Stimulated activated effector memory CD8-positive, alpha-beta T cell treated with anti-CD3 and anti-CD28 coated beads, Interleukin-12 subunit alpha, Interleukin-12 subunit beta, amount 100 ng/mL, for 72 hours (primary cell): ENCODE measurements around the gene LAMA4.

Experiments used
- ATAC-seq: fragments of 150-1000 bp; cut with Tn5 transposase; 2 replicates; pipeline ENCODE4 v1.10.0; 2021
- DNase-seq, 2 donors: peaks; one replicate each; pipeline ENCODE4 v3.0.0; 2021 to 2022; ENCODE audit warnings: low spot score in 2 of 2
- H3K27ac Mint-ChIP-seq: one replicate; pipeline ENCODE4 v1.8.0; 2022; ENCODE audit warnings: mild to moderate bottlenecking, mixed read lengths
- H3K36me3 Mint-ChIP-seq: one replicate; pipeline ENCODE4 v1.8.0; 2022; ENCODE audit warnings: mild to moderate bottlenecking, mixed read lengths
- H3K4me1 Mint-ChIP-seq: one replicate; pipeline ENCODE4 v1.8.0; 2022; ENCODE audit warnings: mixed read lengths
- H3K4me3 Mint-ChIP-seq: one replicate; pipeline ENCODE4 v1.8.0; 2022; ENCODE audit warnings: mild to moderate bottlenecking, mixed read lengths
- H3K9me3 Mint-ChIP-seq: one replicate; pipeline ENCODE4 v1.8.0; 2022; ENCODE audit warnings: mixed read lengths

The LAMA4 gene

DNA sequence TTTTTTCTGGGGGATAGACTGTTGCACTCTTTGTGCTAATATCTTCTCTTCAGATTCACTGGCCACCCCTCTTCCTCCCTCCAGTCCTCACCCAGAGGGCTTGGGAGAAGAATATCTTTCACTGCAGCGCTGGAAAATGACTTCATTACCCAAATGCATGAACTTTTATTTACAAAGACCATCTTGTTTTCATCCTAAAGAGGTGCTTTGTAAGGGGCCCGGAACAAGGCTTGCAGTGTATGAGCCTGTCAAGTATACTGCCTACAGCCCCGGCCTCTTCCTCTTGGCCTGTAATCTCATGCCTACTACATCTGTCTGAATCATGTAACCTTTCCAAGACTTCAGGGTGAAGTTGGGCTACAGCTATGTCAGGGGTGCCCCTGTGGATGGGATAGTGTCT is 554 bp upstream of the LAMA4 start:
- no peaks in the 10 kb centered on the region for H3K36me3 Mint-ChIP-seq

DNA sequence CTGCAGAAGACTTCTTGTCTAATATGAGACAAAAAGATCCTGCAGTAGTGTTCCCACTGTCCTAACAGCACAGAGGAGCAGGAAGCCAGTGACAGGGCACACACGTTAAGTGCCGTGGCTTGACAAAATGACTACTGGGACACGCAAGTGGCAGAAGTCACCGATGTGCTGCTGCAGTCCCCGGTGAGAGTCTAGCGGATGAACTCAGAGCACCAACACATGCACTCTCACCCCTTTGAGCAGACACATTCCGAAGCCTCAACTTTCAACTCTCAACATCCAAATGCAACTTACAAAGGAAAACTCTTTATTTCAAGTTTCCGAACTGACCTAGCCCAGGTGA is 898 bp downstream of the LAMA4 start:
- H3K9me3 Mint-ChIP-seq: no peaks in the 10 kb centered on the region
- DNase-seq (no peak), ATAC-seq (peak; percentile 53)
- no peak overlapping the region for H3K27ac Mint-ChIP-seq
- no peaks in the 10 kb centered on the region for H3K36me3 Mint-ChIP-seq
- H3K4me3 Mint-ChIP-seq: peak overlapping the region; percentile 63
- H3K4me1 Mint-ChIP-seq: peaks cover 17% of the 10 kb centered on the region

More for the DNA sequence above, 554 bp upstream of the LAMA4 start:
- Mint-ChIP-seq H3K9me3 (no peaks in the 10 kb centered on the region), H3K4me1 (peaks cover 17% of the 10 kb centered on the region), H3K27ac (peak overlapping the region; percentile 29), H3K4me3 (peak overlapping the region; percentile 63)
- ATAC-seq (no peak), DNase-seq (no peak)

DNA sequence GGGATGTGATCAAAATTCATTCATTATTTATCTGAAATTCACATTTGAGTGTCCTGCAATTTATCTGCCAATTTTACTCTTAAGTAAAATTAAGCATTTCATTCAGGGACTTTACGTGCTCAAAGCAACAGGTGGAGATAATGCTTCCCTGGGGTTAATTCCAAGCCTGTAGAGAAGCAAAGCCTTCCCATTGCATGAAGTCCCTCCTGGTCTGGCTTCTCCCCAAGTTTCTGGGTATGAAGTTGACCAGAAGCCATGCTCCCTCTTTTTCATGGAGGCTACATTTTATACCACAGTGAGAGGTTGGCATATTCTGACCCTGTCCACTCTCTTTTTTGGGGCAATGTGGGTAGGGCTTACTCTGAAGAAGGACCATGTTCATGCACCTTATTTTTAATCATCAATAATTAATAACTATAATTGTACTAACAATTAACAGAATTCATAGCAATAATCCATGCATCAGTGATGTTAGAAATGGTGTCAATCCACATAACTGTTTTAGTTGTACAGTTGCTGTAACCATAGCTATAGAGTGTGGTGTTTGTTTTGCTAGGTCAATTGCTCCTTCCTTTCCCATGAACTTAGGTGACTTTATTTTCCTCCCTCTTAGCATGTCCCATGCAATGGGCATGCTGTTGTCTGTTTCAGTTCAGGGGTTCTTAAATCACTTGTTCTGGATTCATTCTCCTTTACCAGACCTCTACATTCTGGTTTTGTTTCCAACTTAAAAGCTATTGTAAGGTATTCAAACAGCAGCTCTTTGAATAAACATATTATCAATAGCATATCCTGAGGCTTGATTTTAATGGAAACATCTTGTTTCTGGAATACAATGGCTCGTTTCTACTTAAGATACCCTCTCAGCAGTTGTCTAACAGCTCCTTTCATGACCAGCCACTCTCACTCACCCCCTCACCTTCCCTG is 1.5 kb downstream of the LAMA4 start:
- no peaks in the 10 kb centered on the region for H3K36me3 Mint-ChIP-seq
- no peaks in the 10 kb centered on the region for H3K9me3 Mint-ChIP-seq
- no peak for DNase-seq
- H3K4me1 Mint-ChIP-seq: peaks cover 17% of the 10 kb centered on the region
- peak overlapping the region; percentile 63 for H3K4me3 Mint-ChIP-seq
- H3K27ac Mint-ChIP-seq: no peak overlapping the region
- ATAC-seq: no peak

DNA sequence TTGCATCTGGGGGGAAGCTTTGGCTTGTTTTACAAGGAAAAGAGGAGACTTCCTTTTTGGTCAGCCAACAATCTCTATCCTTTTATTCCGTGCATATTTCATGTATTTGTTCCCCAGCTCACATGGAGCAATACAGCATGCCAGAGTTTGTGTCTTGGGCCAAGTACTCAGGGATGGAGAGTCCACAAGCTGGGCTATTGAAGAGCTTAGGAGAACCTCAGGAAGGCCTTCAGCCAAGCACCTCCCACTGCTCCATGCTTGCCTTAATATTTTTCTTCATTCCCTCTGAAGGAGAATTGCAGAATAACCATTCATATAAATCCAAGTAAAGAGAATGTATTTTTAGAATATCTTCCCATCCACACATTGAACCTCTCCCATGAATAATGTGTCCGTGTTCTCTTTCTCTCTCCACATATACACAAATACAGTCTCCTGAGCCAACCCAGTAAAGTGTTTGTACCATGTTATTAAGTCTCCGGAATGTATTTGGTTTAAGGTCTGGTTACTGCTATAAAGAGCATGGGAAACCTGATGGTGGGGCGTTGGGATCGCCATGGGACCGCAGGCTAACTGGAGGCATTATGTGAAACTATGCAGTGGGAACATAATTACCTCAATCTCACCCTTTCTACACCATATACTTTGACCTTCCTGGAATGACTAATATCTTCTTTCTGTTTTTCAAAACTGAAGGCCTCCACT is 3.0 kb downstream of the LAMA4 start:
- DNase-seq (no peak), ATAC-seq (no peak)
- H3K36me3 Mint-ChIP-seq: no peaks in the 10 kb centered on the region
- no peak overlapping the region for H3K4me3 Mint-ChIP-seq
- H3K27ac Mint-ChIP-seq: no peak overlapping the region
- H3K4me1 Mint-ChIP-seq: peaks cover 17% of the 10 kb centered on the region
- H3K9me3 Mint-ChIP-seq: no peaks in the 10 kb centered on the region

DNA sequence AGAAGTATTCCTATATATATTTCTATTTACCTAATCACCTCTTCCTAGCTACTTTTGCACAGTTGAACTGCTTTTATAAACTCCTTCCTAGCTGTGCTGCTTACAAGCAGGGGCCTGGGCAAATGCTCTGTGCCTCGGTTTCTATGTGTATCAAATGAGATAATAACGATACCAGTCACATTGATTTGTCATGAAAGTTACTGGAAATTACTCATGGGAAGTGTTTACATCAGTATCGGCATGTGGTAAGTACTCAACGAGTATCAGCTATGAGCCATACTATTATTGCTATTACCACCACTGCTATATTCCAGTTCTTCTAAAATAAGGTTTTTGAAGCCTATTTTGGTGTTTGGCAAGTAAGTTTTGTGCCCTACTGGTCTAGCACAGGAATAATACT is 4.9 kb downstream of the LAMA4 start:
- H3K9me3 Mint-ChIP-seq: no peaks in the 10 kb centered on the region
- peaks cover 14% of the 10 kb centered on the region for H3K4me1 Mint-ChIP-seq
- DNase-seq: no peak
- H3K27ac Mint-ChIP-seq: no peak overlapping the region
- H3K36me3 Mint-ChIP-seq: no peaks in the 10 kb centered on the region
- H3K4me3 Mint-ChIP-seq: no peak overlapping the region
- ATAC-seq: peak; percentile 88

DNA sequence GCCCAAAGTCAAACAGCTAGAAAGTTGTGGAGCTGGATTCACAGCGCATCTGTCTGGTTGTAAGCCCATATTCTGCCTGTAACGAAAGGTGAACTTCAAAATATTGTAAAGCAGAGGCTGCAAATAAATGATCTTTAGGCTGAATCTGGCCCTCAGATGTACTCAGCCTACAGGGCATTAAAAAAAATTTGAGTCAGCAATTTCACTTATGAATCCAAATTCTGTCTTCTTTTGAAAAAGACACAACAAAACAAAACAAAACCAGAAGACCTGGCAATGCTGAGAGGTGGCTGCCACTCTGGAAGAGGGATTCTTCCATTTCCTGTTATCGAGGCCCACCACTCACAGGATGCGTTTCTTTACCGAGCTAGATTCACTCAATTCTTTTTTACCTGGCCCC is 7.1 kb downstream of the LAMA4 start:
- ATAC-seq (no peak), DNase-seq (no peak)
- peaks cover 8% of the 10 kb centered on the region for H3K4me1 Mint-ChIP-seq
- H3K36me3 Mint-ChIP-seq: no peaks in the 10 kb centered on the region
- H3K9me3 Mint-ChIP-seq: no peaks in the 10 kb centered on the region
- no peak overlapping the region for H3K4me3 Mint-ChIP-seq
- H3K27ac Mint-ChIP-seq: no peak overlapping the region

DNA sequence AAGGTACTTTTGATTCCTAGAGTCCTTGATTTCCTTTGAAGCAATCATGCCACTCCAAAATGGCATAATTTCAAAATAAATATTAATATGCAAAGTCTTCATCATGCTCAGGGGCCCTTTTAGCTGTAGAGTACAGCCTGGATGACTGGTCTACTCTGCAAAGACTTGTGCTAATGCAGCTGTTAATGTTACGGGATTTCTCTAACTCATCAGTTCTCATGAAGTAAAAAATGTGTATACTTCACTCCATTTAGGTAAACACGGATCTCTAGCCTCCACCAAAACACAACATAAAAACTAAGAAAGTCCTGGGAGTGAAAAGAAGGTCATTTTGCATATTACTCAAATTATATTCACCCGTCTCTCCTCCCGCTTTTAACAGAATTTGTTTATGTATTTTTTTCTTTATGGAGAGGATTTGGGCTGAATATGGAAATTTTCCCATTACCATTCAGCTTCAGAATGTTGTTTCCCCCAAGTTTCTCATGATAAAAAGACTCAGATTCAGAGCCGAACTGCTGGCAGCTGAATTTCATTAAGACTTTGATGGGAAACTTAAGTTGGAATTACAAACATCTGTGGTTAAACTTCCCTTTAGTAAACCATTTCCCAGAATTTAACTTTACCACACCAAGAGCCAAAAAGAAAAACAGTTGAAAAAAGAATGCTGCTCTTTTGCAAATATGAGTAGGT is 8.7 kb downstream of the LAMA4 start:
- Mint-ChIP-seq H3K9me3 (no peaks in the 10 kb centered on the region), H3K4me1 (peaks cover 18% of the 10 kb centered on the region), H3K27ac (no peak overlapping the region), H3K4me3 (no peak overlapping the region), H3K36me3 (no peaks in the 10 kb centered on the region)
- DNase-seq (no peak), ATAC-seq (no peak)

DNA sequence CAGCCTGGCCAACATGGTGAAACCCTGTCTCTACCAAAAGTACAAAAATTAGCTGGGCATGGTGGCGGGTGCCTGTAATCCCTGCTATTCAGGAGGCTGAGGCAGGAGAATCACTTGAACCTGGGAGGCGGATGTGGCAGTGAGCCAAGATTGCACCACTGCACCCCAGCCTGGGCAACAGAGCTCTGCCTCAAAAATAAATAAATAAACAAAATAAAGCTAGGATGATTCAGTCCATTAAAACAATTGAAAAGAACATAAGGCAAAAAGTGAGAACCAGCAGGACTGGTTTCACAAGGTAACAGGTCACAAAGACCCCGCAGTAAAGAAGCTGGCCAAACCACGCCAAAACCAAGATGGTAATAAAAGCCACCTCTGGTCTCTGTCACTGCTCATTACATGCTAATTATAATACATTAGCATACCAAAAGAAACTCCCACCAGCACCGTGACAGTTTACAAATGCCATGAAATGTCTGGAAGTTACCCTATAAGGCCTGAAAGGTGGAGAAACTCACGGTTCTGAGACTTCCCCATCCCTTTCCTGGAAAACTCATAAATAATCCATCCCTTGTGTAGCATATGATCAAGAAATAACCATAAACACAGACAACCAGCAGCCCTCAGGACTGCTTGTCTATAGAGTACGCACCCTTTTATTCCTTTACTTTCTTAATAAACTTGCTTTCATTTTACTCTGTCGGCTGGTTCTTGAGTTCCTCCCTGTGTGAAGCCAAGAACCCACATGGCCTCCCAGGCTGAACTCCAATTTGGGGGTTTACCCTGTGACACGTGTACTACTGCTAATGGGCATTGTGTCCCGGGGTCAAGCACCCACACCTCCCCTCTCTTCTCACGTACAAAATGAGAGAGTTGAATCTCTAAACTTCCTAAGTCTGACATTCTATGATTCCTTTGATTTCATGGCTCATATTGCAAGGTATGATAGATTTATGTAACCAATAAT is 10.2 kb downstream of the LAMA4 start:
- DNase-seq (no peak), ATAC-seq (no peak)
- peaks cover 5% of the 10 kb centered on the region for H3K36me3 Mint-ChIP-seq
- no peaks in the 10 kb centered on the region for H3K9me3 Mint-ChIP-seq
- no peak overlapping the region for H3K4me3 Mint-ChIP-seq
- H3K27ac Mint-ChIP-seq: no peak overlapping the region
- H3K4me1 Mint-ChIP-seq: peaks cover 18% of the 10 kb centered on the region

DNA sequence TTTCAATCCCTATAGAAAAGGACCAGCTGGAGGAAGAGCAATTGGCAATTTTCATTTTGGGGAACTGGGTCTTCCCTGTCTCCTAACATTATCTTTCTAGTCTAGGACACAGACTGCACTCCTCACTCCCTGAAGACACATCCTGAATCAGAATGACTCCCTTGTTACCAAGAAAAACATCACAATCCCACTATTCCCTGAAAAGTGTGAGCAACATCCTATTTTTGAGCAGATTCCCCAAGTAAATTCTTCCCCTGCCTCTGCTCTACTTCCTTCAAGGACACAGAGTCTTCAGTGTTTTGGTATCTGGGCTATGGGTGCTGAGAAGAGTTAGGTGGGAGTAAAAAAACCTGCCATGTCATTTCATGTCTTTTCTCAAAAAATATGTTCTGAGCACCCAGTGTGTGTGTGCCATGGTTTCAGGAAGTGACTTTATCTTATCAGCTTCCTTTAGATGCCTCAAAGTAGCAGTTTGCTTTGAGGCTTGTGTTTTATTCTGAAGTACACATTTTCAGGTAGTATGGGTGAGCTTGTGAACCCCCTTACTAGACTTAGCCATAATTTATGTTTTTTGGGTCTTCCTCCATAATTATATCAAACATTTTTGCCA is 12.4 kb downstream of the LAMA4 start:
- peak; percentile 62 for ATAC-seq
- H3K27ac Mint-ChIP-seq: no peak overlapping the region
- H3K4me3 Mint-ChIP-seq: no peak overlapping the region
- peaks cover 5% of the 10 kb centered on the region for H3K36me3 Mint-ChIP-seq
- no peak for DNase-seq
- H3K9me3 Mint-ChIP-seq: no peaks in the 10 kb centered on the region
- H3K4me1 Mint-ChIP-seq: peaks cover 20% of the 10 kb centered on the region

DNA sequence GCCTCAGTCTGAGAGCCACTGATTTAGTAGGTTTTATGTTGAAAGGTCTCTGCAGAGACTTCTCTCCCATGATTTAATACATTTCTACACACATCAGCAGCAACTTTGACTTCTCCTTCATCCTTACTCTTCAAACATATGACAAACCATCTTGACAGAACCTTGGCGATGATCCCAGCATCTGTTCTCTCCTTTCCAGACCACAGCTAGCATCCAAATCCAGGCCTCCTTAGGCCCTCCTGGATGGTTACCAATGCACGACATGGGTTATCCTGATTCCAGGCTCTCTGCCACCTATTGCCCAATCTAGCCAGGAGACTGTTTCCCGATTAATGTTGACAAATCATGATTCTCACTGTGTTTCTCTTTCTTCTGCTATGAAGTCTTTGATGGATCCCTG is 16.8 kb downstream of the LAMA4 start:
- ATAC-seq (no peak), DNase-seq (no peak)
- H3K4me1 Mint-ChIP-seq: peaks cover 22% of the 10 kb centered on the region
- peaks cover 5% of the 10 kb centered on the region for H3K36me3 Mint-ChIP-seq
- no peak overlapping the region for H3K27ac Mint-ChIP-seq
- no peaks in the 10 kb centered on the region for H3K9me3 Mint-ChIP-seq
- H3K4me3 Mint-ChIP-seq: no peak overlapping the region

DNA sequence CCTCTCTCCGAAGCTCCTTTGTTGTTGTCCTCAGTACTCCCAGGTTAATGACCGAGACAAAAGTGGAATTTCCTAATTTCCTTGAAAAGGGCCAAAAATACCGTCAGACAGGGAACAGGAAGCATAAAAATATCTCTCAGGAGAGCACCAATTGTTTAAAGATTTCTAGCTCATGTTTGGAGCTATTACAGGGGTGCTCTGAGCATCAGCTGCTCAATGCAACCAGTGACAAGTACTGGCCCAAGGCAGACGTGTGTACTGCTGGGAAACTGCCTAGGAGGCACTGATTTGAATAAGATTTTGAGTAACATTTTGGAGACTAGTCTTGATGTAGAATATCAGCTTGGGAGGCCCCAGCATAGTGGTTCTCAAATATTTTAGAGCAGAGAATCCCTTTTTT is 17.3 kb downstream of the LAMA4 start:
- no peaks in the 10 kb centered on the region for H3K9me3 Mint-ChIP-seq
- peaks cover 17% of the 10 kb centered on the region for H3K4me1 Mint-ChIP-seq
- no peak for ATAC-seq
- no peak for DNase-seq
- peaks cover 5% of the 10 kb centered on the region for H3K36me3 Mint-ChIP-seq
- no peak overlapping the region for H3K27ac Mint-ChIP-seq
- H3K4me3 Mint-ChIP-seq: no peak overlapping the region

DNA sequence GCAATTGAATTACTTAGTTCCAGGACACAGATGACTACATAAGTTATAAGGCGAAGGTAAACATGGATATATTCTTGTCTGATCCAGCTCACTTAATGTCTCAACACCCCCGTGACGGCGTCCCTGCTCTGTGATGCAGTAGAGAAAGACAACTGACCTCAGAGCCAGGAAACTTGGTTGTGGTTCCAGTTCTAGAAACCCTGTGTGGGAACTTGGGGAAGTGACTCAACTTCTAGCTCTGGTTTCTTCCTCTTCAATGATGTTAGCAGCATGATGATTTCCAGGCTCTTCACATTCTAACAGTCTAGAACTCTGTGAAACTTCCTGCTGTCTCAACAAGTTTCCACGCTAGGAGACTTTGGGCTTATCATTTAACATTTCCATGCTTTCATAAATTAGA is 18.4 kb downstream of the LAMA4 start:
- ATAC-seq (peak; percentile 100), DNase-seq (peak; percentile 17 to 62)
- H3K27ac Mint-ChIP-seq: no peak overlapping the region
- no peaks in the 10 kb centered on the region for H3K9me3 Mint-ChIP-seq
- peaks cover 9% of the 10 kb centered on the region for H3K4me1 Mint-ChIP-seq
- H3K4me3 Mint-ChIP-seq: no peak overlapping the region
- peaks cover 5% of the 10 kb centered on the region for H3K36me3 Mint-ChIP-seq

DNA sequence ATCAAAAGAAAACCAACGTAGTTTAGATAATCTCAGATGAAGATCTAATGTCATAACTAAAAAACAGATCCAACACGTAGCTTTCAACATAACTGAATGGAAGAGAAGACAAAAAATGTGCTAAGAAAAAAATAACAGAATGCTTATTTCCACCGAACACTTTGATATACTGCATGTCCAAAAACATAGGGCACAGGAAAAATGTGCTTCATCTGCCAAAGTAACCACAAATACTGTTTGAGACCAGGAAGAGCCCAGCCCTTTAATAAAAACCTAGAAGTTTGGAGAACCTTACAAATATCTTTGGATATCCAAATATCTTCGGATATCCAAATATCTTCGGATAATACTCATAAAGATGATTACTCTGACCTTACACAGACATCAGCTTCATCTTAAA is 19.8 kb downstream of the LAMA4 start:
- DNase-seq (no peak), ATAC-seq (no peak)
- H3K4me1 Mint-ChIP-seq: peaks cover 9% of the 10 kb centered on the region
- no peak overlapping the region for H3K27ac Mint-ChIP-seq
- H3K4me3 Mint-ChIP-seq: no peak overlapping the region
- no peaks in the 10 kb centered on the region for H3K9me3 Mint-ChIP-seq
- peaks cover 2% of the 10 kb centered on the region for H3K36me3 Mint-ChIP-seq

DNA sequence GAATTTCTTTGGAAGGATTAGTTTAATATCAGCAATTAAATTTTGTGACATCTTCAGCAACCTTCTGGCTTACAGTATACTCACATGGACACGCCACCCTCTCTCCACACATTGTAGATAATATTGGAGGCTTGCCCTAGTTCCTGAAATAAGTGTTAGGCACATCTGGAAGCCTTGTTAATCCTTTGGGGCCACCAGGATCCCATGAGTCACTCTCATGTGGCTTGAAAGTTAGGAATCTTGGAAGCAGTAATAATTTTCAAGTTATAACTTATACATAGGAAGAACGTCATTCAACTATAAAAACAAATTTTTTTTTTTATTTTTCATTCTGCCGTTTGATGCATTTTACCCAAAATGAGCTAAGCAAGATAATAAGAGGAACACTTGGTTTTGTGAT is 20.5 kb downstream of the LAMA4 start:
- no peak overlapping the region for H3K27ac Mint-ChIP-seq
- H3K36me3 Mint-ChIP-seq: no peaks in the 10 kb centered on the region
- ATAC-seq (no peak), DNase-seq (no peak)
- H3K4me3 Mint-ChIP-seq: no peak overlapping the region
- H3K9me3 Mint-ChIP-seq: no peaks in the 10 kb centered on the region
- peaks cover 9% of the 10 kb centered on the region for H3K4me1 Mint-ChIP-seq
